Activated CD4-positive, alpha-beta T cell treated with anti-CD3 and anti-CD28 coated beads, Interleukin-2, amount 10 ng/mL, durations not matched to agents 7 days and 5 days (primary cell): ENCODE data around the gene SLC48A1. TPM values are rescaled to one million over a fixed set of nuclear protein-coding genes. Genes with fewer than 3 reads are reported as not detected.

ENCODE experiments used
- CTCF ChIA-PET: fragments of 350-600 bp; sonication (Branson Sonifier 250); formaldehyde crosslinking; loops from one replicate; lab custom pipeline; 2021; ENCODE audit warnings: antibody characterized with exemption; lab: Charles Lee
- POLR2A ChIA-PET: fragments of 350-600 bp; sonication (Branson Sonifier 250); formaldehyde crosslinking; loops from one replicate; lab custom pipeline; 2021; ENCODE audit warnings: antibody characterized with exemption; lab: Charles Lee
- DNase-seq: peaks from one replicate; pipeline ENCODE4 v3.0.0-alpha.2; 2020
- H3K27ac Mint-ChIP-seq: one replicate; pipeline ENCODE4 v1.8.0; 2021; ENCODE audit warnings: mild to moderate bottlenecking, moderate library complexity, mixed read lengths
- H3K27me3 Mint-ChIP-seq: one replicate; pipeline ENCODE4 v1.8.0; 2021; ENCODE audit warnings: mixed read lengths
- H3K36me3 Mint-ChIP-seq: one replicate; pipeline ENCODE4 v1.8.0; 2021; ENCODE audit warnings: low read depth, mixed read lengths
- H3K4me1 Mint-ChIP-seq: one replicate; pipeline ENCODE4 v1.8.0; 2021; ENCODE audit warnings: mixed read lengths
- H3K4me3 Mint-ChIP-seq: one replicate; pipeline ENCODE4 v1.8.0; 2021; ENCODE audit warnings: mild to moderate bottlenecking, moderate library complexity, mixed read lengths
- H3K9me3 Mint-ChIP-seq: one replicate; pipeline ENCODE4 v1.8.0; 2021; ENCODE audit warnings: mixed read lengths
- total RNA-seq, 2 experiments: library from RNA; stranded (reverse); gene quantifications; one replicate each; pipeline ENCODE4 v1.2.3, GENCODE V29; 2021

SLC48A1 gene
- total RNA-seq, 2 experiments from 2014 or later: 7.9 to 9.1 TPM

DNA sequence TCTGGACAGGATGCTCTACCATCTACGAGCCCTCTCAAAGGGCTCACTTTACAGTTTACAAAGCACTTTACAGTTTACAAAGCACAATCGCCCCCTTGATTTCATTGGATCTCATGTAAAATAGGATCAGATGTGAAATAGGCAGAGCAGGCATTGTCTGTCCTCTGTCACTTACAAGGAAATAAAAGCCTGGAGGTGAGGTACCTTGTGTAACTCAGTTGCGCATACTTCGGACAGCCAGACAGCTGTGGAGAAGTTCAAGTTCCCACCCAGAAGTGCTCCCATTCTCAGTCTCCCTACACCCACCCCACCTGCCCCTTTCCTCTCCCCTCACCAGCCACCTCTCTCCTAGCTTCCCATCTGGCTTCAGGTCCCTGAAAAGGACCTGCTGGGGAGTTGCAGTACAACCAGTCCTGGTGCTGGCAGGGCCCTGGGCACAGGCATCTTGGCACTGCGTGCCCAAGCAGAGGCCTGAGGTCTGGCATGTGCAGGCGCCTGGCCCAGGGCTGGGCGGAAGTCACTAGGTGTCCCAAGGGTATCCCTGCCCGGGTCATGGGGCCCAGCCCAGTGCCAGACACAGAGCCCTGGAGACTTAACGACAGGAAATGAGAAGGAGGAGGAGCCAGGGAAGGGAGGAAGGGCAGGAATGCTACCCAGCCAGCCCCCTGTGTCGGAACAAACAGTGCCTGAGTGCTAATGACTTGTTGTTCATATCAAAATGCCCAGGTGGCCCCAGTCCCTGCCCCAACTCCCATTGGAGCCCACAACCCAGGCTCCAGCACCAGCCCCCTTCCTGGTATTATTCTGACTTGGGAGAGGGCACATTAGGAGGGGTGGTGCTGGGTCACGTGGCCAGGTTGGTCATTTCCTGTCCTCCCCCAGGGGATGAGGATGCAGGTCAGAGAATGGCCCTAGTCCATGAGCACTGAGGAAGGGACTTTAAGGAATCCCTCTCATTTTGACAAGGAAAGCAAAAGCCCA lies 19.7 kb upstream of the SLC48A1 start:
- Mint-ChIP-seq H3K27ac (no peak overlapping the region), H3K4me3 (no peak overlapping the region)
- CTCF ChIA-PET: interaction anchor here (0.7 to 10.5 kb wide), 8 partner anchors 9 to 85 kb away, joined by 3 to 162 read pairs (median 6); no protein-coding TSS in a partner anchor

DNA sequence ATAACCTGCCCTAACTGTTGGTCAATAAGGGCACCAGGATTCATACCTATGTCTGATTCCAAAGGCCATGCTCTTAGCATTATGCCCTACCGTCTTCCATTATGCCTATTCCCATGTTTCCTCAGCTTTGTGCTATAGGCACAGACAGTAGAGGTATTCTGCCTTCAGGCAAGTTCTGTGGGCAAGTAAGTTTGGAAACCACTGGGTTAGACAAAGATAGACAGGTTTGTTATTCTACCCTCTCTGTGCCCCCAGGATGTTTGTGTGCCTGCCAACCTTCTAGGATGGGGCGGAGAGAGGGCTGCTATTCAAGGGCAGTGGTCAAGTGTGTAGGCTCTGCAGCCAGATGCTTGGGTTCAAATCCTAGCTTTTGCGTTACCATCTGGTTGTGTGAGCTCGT lies 18.9 kb upstream of the SLC48A1 start:
- H3K27me3 Mint-ChIP-seq: no peaks in the 10 kb centered on the region
- H3K4me3 Mint-ChIP-seq: no peak overlapping the region
- H3K27ac Mint-ChIP-seq: no peak overlapping the region
- no peak for DNase-seq
- POLR2A ChIA-PET: no interaction called here
- no peaks in the 10 kb centered on the region for H3K36me3 Mint-ChIP-seq
- CTCF ChIA-PET: interaction anchor here (0.9 to 10.5 kb wide), 8 partner anchors 9 to 84 kb away, joined by 3 to 162 read pairs (median 6); no protein-coding TSS in a partner anchor
- H3K4me1 Mint-ChIP-seq: peaks cover 24% of the 10 kb centered on the region
- H3K9me3 Mint-ChIP-seq: no peaks in the 10 kb centered on the region

More for the DNA sequence above, 19.7 kb upstream of the SLC48A1 start:
- Mint-ChIP-seq H3K9me3 (no peaks in the 10 kb centered on the region), H3K27me3 (no peaks in the 10 kb centered on the region), H3K36me3 (no peaks in the 10 kb centered on the region), H3K4me1 (peaks cover 20% of the 10 kb centered on the region)
- POLR2A ChIA-PET: no interaction called here
- DNase-seq: no peak

- CTCF ChIA-PET: interaction anchor here (0.6 to 10.5 kb wide), 14 partner anchors 10 to 330 kb away, joined by 3 to 162 read pairs (median 5); partner anchors contain the start of gene RPAP3
- POLR2A ChIA-PET: no interaction called here
- H3K27me3 Mint-ChIP-seq: no peaks in the 10 kb centered on the region
- peaks cover 27% of the 10 kb centered on the region for H3K4me1 Mint-ChIP-seq
- no peaks in the 10 kb centered on the region for H3K36me3 Mint-ChIP-seq
- no peak for DNase-seq
- H3K4me3 Mint-ChIP-seq: no peak overlapping the region
- H3K27ac Mint-ChIP-seq: no peak overlapping the region
- no peaks in the 10 kb centered on the region for H3K9me3 Mint-ChIP-seq
These were observed 18.2 kb upstream of the SLC48A1 start for GRCh38 chr12:47754881-47755280.

- H3K4me3 Mint-ChIP-seq: no peak overlapping the region
- H3K27me3 Mint-ChIP-seq: peaks cover 4% of the 10 kb centered on the region
- H3K27ac Mint-ChIP-seq: peak overlapping the region; percentile 52
- H3K36me3 Mint-ChIP-seq: no peaks in the 10 kb centered on the region
- POLR2A ChIA-PET: no interaction called here
- H3K4me1 Mint-ChIP-seq: peaks cover 29% of the 10 kb centered on the region
- no peak for DNase-seq
- H3K9me3 Mint-ChIP-seq: no peaks in the 10 kb centered on the region
- CTCF ChIA-PET: interaction anchor here (0.6 to 10.5 kb wide), 11 partner anchors 11 to 1047 kb away, joined by 3 to 162 read pairs (median 6); partner anchors contain the start of gene RPAP3
These were observed 17.1 kb upstream of the SLC48A1 start for GRCh38 chr12:47755655-47756562.

GRCh38 chr12:47757364-47757839 lies 15.6 kb upstream of the SLC48A1 start:
- DNase-seq: no peak
- H3K27ac Mint-ChIP-seq: no peak overlapping the region
- H3K27me3 Mint-ChIP-seq: peaks cover 4% of the 10 kb centered on the region
- CTCF ChIA-PET: interaction anchor here (0.7 to 10.5 kb wide), 16 partner anchors 10 to 81 kb away, joined by 3 to 162 read pairs (median 4); partner anchors contain the start of gene RPAP3
- POLR2A ChIA-PET: no interaction called here
- H3K36me3 Mint-ChIP-seq: no peaks in the 10 kb centered on the region
- H3K9me3 Mint-ChIP-seq: no peaks in the 10 kb centered on the region
- peaks cover 29% of the 10 kb centered on the region for H3K4me1 Mint-ChIP-seq
- no peak overlapping the region for H3K4me3 Mint-ChIP-seq

GRCh38 chr12:47757840-47758583 lies 15.0 kb upstream of the SLC48A1 start:
- POLR2A ChIA-PET: no interaction called here
- CTCF ChIA-PET: interaction anchor here (0.7 to 10.5 kb wide), 17 partner anchors 9 to 191 kb away, joined by 3 to 162 read pairs (median 4); no protein-coding TSS in a partner anchor
- H3K36me3 Mint-ChIP-seq: no peaks in the 10 kb centered on the region
- no peak overlapping the region for H3K27ac Mint-ChIP-seq
- peaks cover 4% of the 10 kb centered on the region for H3K27me3 Mint-ChIP-seq
- peak overlapping the region; percentile 52 for H3K4me3 Mint-ChIP-seq
- peaks cover 29% of the 10 kb centered on the region for H3K4me1 Mint-ChIP-seq
- H3K9me3 Mint-ChIP-seq: no peaks in the 10 kb centered on the region
- no peak for DNase-seq

- no peak for DNase-seq
- peaks cover 28% of the 10 kb centered on the region for H3K4me1 Mint-ChIP-seq
- H3K27me3 Mint-ChIP-seq: peaks cover 4% of the 10 kb centered on the region
- H3K36me3 Mint-ChIP-seq: no peaks in the 10 kb centered on the region
- H3K9me3 Mint-ChIP-seq: no peaks in the 10 kb centered on the region
- ChIA-PET POLR2A (no interaction called here), CTCF (interaction anchor here (1.0 to 10.5 kb wide), 12 partner anchors 9 to 190 kb away, joined by 3 to 162 read pairs (median 4); no protein-coding TSS in a partner anchor)
- peak overlapping the region; percentile 52 for H3K4me3 Mint-ChIP-seq
- no peak overlapping the region for H3K27ac Mint-ChIP-seq
These were observed 14.5 kb upstream of the SLC48A1 start for GRCh38 chr12:47758584-47758833.

DNA sequence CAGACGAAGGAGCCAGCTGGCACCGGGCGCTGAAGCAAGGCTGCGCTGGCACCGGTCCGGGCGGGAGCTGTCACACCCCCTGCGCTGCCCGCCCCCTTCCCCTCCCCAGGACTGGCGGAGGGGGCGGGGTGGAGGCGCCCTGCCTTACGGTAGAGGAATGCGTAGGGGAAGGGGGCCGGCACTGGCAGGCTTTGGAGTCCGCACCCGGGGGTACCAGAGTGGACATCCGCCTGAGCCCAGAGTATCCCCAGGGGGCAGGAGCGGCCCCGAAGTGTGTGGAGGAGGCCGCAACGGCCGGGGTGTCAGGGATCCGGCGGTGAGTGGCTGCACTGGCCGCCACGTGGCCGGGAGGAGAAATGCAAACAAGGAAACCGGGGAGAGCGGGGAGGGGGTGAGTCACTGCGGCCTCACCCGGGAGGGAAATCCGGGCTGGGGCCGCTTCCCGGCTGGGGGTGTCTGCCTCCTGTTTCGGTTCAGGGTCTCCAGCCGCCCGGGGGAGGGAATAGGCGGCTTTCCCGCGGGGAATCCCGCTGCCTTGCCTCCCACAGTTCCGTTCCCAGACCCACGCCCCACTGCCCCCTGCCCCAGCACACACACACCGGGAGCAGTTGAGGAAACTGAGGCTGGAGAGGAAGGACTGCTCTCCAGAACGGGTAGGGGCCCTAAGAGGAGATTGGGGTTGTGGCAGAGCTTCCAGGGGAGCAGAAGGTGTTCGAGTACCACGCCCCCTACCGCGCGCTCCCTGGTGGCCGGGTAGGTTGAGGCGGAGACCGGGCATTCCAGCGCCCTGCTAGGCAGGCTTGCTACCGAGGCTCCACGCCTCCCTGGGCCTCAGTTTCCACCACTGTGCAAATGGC lies 14.0 kb upstream of the SLC48A1 start, which contains the start of gene RAPGEF3:
TSS of gene RAPGEF3 (minus strand) at position 47 of the 857 bp plus-strand sequence. CDS start 324 bp downstream, outside the sequence.
- Mint-ChIP-seq H3K4me3 (peak within 1 kb of the TSS; percentile 72), H3K4me1 (peaks cover 28% of the 10 kb centered on the region), H3K27me3 (peaks cover 4% of the 10 kb centered on the region), H3K27ac (no peak within 1 kb of the TSS), H3K9me3 (no peaks in the 10 kb centered on the region), H3K36me3 (no peaks in the 10 kb centered on the region)
- peak; percentile 71 for DNase-seq
- ChIA-PET POLR2A (no interaction called here), CTCF (interaction anchor here (0.9 to 10.5 kb wide), 11 partner anchors 8 to 190 kb away, joined by 3 to 162 read pairs (median 5); no protein-coding TSS in a partner anchor)

- CTCF ChIA-PET: interaction anchor here (0.6 to 10.5 kb wide), 8 partner anchors 10 to 422 kb away, joined by 3 to 162 read pairs (median 3); partner anchors contain the start of gene ENDOU
- Mint-ChIP-seq H3K36me3 (no peaks in the 10 kb centered on the region), H3K27ac (no peak overlapping the region), H3K27me3 (peaks cover 12% of the 10 kb centered on the region), H3K9me3 (no peaks in the 10 kb centered on the region), H3K4me1 (peaks cover 27% of the 10 kb centered on the region), H3K4me3 (no peak overlapping the region)
- POLR2A ChIA-PET: no interaction called here
- no peak for DNase-seq
These were observed 10.1 kb upstream of the SLC48A1 start for GRCh38 chr12:47762850-47763465.

- Mint-ChIP-seq H3K9me3 (no peaks in the 10 kb centered on the region), H3K27me3 (peaks cover 12% of the 10 kb centered on the region), H3K4me1 (peaks cover 22% of the 10 kb centered on the region), H3K27ac (no peak overlapping the region), H3K4me3 (no peak overlapping the region), H3K36me3 (no peaks in the 10 kb centered on the region)
- ChIA-PET POLR2A (no interaction called here), CTCF (interaction anchor here (0.6 to 10.5 kb wide), 5 partner anchors 19 to 421 kb away, joined by 3 to 162 read pairs (median 3); no protein-coding TSS in a partner anchor)
- DNase-seq: no peak
These were observed 9.3 kb upstream of the SLC48A1 start for GRCh38 chr12:47763481-47764346.
